CD4-positive, alpha-beta T cell treated with Interleukin-1 beta for 1 hour (primary cell): ENCODE measurements around the gene PDZD4.
A peak's percentile ranks its signal among the peaks of the same experiment; 100 is the strongest.

Experiments
- DNase-seq, 2 donors: peaks; one replicate each; pipeline ENCODE4 v3.0.0-alpha.2; 2020 to 2022

Gene PDZD4, protein sequence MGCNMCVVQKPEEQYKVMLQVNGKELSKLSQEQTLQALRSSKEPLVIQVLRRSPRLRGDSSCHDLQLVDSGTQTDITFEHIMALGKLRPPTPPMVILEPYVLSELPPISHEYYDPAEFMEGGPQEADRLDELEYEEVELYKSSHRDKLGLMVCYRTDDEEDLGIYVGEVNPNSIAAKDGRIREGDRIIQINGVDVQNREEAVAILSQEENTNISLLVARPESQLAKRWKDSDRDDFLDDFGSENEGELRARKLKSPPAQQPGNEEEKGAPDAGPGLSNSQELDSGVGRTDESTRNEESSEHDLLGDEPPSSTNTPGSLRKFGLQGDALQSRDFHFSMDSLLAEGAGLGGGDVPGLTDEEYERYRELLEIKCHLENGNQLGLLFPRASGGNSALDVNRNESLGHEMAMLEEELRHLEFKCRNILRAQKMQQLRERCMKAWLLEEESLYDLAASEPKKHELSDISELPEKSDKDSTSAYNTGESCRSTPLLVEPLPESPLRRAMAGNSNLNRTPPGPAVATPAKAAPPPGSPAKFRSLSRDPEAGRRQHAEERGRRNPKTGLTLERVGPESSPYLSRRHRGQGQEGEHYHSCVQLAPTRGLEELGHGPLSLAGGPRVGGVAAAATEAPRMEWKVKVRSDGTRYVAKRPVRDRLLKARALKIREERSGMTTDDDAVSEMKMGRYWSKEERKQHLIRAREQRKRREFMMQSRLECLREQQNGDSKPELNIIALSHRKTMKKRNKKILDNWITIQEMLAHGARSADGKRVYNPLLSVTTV

DNA sequence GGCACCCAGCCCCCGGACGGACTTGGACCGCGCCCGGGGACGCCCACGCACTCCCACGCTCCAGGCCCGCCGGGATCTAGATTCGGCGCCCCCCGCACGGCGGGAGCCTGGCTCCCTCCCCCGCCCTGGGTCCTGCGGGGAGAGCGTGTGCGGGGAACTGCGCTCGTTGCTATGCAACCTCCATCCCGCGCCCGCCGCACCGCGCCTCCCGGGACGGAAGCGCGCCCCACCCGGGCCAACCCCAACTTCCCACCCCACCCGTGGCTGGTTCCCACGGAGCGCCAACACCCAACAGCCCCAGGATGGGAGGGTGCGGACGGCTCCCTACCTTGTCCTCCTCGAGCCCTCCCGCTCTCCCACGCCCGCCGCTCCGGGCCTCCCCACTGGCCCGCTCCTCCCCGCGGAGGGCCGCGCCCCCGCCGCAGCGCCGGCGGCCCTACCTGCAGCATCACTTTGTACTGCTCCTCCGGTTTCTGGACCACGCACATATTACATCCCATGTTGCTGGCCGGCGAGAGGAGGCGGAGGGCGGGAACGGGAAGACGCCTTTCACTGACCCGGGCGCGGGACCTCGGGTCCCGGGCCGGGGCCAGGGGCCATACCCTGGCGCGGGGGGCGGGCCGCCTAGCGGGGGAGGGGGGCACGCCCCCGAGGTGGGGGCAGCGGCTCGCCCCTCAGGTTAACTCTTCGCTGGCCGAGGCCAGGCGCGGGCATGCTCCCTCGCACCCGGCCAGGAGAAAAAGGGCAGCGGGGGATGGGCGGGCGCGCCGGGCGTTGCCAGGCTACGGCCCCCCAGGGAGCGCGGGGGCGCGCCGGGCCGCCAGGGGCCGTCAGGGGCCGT is at the start of gene PDZD4:
Gene PDZD4 (minus strand): TSS at position 746 of the 841 bp plus-strand sequence. CDS start 246 bp downstream, at position 500.
- peak in 1 of 2 donors; percentile 20 for DNase-seq

DNA sequence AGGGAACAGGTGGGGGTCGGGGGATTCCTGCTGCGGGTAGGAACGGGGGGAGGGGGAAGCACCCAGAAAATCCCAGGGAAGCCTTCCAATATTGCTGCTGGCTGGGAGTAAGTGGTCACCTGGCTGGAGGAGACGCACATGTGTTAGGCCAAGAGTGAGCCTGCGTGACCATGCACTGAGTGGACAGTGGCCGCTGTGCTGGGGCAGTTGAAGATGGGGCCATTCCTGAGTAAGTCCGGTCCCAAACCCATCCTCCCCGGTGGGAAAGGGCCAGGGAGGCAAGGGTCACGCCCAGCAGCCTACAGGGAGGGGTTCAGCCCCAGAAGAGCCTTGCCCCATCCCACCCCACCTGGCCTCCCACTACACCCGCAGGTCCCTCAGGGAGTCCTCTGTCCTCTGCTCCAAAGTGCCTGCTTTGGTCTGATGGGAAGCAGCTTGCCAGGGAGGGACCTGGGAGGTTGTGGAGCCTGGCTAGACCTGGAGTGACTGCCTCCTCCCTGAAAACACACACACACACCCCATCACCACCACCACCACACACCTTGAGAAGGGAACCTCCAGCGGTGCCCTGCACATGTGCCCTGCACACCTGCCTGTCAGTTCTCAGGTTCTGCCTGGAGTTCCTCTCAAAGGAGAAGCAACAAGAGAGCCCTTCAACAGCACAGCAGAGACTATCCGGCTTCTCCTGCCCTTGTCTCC is 49.5 kb upstream of the PDZD4 start:
- DNase-seq, result no peak

DNA sequence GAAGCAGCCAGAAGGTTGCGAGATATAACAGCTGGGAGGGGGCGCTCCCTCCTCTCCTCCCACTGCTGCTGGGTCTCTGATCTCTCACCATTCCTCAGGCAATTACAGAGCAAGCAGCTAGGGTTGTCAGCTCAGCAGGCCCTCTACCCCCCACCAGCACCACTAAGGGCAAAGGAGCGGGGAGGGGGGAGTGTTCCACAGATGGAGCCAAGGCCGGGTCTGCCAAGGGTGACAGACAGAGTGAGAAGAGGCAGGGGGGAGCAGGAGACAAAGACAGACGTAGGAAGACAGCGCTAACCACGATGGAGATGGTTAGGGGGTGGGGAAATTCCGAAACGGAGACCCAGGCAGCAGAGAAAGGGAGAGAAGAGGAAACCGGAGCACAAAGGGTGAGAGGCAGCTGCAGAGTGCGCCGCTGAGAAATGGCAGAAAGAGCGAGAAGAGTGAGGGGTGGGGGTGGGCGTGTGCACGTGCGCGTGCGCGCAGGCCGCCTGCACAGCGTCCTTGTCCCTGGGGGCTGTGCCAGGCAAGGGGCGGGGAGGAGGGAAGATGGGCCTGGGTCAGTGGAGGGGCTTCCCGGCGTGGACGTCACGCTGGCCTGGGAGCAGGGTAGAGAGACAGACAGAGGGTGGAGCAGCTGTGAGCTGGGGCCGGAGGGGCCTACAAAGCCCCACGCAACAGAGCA is 48.8 kb upstream of the PDZD4 start:
- no peak for DNase-seq

DNA sequence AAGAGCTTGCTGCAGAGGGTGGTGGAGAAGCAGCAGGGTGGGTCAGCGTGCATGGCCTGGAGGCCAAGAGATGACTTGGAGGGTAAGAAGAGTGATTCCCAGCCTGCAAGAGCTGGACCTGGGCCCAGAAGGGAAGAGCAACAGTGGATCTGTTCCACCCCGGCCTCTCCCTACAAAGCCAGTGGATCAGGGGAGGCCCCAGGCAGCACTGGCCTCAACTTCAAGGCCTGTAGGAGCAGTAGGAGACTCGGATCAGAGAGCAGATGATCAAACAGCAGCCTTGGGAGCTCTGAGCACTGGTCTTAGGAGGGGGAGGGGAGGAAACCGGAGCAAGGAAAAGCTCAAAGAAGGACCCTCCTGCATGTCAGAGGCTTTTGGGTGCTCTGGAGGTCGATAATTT is 48.0 kb upstream of the PDZD4 start:
- DNase-seq, result no peak

DNA sequence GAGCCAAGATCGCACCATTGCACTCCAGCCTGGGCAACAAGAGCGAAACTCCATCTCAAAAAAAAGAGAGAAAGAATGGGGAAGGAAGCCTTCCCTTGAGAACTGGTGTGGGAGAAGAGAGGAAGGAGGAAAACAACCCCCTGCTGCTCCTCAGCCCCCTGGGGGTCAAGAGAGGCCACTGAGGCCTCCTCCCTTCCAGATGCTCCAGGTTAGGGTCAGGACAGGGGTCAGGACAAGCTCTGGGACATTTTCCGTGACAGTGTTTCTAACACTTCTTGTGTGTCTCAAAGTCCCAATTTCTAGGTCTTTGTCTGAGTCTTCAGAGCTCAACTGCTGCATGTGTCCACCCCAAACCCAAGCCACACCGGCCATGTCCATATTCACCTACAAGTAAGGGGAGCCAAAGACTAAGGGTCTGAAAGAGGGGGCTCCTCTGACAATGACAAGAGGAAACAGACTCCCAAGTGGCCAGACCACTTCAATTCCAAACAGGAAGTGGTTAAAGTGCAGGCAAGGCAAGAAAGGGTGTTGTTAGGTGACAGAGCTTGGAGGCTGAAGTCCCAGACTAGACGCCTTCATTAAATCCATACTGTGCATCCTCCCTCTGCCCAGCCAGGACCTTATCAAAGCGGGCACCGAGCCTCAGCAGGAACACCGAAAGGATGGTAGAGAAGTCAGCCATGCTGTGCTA is 47.4 kb upstream of the PDZD4 start:
- no peak for DNase-seq

DNA sequence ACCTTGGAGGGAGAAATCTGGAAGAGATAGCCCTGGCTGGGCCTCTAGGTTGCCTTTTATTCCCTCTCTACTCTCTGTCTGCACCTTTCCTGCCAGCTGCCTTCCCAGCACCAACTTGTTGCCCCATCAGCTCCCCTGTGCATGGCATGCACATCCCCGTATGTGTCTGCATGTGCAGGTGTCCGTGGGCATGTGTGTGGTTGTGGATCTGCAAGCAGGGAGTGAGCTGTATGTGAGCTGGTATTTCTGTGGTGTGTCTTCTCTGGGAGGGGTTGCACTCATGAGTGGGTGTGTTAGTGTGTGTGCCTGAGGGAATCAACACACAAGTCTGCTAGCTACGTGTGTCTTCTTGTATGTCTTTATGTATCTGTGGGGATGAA is 45.8 kb upstream of the PDZD4 start:
- no peak for DNase-seq

DNA sequence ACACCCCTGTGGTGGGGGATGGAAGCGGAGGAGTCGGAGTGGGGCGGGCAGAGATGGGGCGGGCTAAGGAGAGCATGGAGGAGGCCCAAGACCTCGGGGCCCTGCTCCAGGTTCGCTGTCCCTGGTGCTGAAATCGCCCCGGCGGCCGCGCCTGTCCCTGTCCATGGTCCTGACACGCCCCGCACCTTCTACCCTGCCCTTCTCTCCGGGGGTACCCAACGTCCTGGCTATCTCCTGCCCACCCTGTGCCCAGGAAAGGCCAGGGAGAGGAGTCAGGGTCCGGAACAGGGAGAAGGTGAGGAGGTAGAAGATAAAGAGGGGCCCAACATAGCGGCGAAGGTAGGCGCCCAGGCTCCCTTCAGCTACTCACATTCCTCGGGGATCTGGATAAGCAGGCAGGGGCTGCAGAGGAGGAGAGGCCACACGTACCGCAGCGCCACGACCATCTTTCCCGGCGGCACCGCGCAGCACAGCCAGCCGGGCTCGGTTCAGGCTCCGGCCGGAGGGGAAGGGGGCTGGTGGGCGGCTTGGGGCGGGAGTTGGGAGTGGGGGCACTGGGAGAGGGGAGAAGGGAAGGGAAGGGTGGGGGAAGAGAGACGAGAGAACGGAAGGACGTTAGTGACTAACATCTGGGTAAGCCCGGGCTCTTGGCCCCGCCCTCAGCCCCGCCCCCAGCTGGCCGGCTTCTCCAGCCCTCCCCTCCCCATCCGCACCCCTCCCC is 45.2 kb upstream of the PDZD4 start:
- DNase-seq, result peak; percentile 46 to 67

DNA sequence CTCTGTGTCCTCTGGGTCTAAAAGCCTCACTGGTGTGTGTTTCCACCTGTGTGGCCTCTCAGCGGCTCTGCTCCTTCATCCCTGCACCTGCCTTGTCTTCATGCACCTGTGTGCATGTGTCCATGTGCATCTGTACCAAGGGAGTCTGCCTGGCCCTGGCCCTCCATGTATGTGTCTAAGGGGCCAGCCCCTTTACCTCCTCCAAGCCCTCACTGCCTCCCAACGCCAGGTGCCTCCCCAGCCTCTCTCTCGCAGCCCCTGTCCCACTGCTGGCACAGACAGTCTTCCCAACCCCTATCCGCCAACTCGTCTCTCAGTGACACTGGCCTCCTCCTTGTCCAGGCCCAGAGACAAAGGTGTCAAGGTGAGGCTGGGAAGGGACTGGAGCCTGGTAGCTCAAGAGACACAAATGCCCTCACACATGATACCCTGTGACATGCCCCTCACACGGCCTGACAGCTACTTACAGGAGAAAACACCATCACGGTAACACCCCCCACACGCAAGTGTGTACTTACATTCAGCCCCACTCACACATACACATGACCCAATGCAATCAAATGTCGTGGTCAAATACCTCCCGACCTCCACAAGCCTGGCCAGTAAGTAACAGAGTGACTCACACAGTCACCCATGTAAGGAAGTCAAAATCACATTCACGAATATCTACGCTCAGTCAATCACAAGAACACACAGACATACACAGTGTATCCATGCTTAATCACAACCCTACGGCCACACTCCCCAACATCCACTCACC is 44.2 kb upstream of the PDZD4 start:
- no peak for DNase-seq

DNA sequence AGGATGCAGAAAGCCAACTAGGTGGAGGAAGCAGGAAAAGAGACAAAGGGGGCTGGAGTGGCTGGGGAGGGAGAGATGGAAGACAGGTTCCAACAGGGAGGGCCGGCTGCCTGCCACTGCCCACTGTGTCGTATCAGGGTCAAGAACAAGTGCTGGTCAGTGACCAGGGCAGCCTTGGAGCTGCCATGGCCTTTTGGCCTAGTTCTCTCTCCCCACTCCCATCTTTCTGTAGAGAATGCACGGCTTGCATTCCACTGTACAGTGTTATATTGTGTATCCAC is 43.7 kb upstream of the PDZD4 start:
- DNase-seq, result no peak

DNA sequence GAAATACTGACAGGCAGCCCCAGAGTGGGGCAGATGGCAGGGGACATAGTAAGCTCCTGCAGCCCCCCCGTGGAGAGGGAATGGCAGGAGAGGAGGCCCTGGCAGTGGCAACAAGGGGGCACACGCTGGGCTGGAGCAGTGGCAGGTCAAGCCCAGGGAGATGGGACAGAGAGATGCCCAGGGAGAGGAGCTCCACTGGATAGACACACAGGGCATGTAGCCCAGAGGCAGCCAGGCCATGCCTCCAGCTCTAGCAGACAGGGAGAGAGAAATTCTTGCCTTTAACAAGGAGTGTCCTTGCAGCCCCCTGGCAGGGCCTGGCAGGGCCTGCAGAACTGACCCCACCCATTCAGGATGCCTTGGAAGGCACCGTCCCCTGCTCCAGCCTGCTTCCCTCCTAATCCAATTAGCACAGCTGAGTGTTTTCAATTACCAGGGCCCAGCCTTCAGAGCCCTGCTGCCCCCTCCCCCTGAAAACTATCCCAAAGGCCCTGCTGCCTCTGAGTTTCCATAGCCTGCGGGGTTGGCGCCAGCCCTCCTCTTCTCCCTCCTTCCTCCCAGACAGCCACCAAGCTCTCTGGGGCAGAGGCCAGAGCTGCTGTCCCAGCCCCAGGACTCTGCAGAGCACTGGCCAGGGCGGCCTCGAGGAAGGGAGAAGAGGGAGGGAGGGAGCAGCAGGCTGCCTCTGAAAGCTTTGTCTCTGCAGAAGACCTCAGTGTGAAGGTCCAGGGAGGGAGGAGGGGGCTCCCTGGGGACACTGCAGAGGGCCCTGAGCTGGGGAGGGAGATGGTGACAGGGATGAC is 43.1 kb upstream of the PDZD4 start:
- no peak for DNase-seq

DNA sequence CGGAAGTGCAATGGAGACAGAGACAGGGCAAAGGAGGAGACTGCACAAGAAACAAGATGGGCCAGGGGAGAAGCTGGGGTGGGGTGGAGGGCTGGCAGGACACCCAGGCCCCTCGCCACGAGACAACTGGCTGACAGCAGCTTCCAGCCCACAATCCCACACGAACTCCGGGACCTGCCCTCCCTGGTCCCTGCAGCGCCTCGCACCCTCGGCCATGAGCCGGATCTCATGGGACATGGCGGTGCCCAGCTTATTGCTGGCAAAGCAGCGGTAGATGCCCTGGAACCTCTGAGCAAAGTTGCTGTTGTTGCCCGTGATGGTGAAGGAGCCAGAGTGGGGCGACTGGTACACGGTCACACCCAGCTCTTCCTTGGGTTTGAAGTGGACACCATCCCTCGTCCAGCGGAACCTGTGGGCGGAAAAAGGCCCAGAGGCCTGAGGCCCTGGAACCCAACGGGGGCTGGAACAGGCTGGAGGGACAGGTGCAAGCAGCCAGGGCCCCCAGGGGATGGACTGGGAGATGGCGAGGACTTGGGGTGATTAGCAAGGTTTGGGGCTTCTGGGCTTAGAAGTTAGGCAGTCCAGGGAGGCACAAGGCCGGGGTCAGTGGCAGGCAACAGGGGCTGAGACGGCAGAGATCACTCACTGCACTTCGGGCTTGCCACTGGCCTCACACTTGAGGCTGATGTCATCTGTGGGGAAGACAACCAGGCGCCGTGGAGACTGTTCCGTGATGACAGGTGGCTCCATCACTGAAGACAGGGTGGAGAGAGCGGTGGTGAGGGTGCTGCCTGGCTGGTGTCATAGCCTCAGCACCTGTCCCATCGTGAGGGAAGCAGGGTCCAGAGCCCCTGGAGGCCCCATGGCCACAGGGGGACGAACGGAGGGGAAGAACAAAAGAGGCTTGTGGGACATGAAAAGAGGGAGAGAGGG is 41.9 kb upstream of the PDZD4 start:
- no peak for DNase-seq

DNA sequence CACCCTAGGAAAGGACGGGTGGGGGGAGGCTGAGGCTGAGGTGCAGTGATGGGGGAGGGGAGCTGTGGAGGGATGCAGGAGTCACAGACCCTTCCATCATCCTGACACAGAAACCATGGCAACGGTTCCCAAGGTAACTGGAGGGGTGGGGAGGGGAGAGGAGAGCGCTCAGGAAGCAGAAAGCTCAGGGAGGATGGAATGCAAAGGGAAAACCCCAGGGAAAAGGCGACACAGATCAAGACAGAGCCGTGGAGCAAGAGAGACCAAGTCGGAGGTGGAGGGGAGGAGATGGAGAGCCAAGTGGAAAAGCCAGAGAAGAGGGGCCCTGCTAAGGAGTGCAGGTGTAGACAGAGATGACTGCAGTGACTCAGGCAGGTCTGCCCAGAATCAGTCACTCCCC is 41.1 kb upstream of the PDZD4 start:
- DNase-seq, result no peak

DNA sequence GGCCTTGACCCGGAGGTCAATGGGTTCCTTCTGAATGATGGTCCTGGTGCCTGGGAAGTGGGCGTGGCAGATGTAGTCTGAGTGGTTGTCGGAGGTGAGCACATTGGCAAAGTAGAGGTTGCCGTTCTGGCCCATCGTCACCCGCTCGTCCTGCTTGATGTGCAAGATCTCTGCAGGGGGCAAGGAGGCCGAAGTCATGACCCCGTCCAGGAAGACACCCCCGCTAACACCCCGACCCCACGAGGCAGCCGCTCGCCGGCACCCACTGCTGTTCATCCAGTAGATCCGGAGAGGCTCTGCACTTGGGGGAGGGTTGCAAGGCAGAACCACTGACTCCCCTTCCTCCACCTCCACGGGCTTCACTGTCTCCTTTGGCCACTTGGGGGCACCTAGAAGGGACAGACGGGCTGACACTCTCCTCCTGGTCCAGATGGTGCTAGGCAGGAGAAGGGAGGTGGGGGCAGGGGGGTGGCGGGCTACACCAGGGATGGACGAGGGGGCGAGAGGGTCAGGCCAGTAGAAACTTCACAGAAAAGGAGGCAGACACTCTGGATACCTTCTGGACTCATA is 40.5 kb upstream of the PDZD4 start:
- no peak for DNase-seq

DNA sequence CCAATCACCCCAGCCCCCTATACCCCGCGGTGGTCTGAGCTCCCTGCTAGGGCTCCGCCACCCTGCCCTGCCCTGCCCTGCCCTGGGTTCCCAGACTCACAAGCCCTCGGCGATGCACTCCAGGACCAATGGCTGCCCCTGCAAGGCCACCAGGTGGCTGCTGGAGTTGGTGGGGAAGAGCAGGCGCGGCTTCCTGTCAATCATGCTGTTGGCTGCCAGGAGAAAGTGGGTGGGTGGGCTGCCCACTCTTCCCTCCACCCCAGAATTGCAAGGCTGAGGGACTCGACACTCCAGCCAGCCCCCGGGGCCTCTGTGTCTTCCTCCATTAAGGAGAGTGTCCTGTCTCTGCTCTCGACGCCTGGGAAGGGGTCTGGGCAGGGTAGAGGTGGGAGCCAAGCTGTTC is 39.9 kb upstream of the PDZD4 start:
- no peak for DNase-seq

DNA sequence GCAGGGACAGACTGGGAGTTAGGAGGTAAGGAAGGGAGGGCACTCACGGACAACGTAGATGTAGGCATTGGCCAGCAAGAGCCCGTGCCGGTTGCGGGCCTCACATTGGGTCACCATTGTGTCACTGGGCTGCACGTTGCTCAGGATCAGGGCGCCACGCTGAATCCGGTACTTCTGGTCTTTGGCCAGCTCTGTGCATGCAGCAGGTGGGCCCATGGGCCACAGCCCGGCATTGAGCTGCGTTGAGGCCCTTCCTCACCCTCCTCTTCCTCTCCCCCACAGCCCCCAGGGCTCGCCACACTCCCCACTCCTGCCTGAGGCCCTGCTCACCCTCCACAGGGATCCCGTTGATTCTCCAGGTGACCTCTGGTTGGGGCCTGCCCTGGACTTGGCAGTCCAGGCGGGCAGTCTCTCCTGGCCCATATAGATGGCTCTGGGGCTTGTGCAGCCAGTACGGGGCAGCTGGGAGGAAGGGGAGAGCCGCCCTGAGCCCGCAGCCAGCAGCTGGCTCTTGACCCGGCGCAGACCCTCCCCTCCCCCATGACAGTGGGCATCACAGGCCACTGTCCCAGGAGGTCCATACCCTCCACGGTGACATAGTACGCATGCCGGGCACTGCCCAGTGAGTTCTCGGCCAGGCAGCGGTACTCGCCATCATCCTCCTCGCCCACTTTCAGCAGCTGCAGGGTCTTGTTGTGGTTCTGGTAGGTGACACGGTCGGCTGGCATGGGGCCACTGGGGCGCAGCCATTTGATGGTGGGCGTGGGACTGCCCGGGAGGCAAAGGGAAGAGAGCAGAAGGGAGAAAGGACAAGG is 39.3 kb upstream of the PDZD4 start:
- no peak for DNase-seq

DNA sequence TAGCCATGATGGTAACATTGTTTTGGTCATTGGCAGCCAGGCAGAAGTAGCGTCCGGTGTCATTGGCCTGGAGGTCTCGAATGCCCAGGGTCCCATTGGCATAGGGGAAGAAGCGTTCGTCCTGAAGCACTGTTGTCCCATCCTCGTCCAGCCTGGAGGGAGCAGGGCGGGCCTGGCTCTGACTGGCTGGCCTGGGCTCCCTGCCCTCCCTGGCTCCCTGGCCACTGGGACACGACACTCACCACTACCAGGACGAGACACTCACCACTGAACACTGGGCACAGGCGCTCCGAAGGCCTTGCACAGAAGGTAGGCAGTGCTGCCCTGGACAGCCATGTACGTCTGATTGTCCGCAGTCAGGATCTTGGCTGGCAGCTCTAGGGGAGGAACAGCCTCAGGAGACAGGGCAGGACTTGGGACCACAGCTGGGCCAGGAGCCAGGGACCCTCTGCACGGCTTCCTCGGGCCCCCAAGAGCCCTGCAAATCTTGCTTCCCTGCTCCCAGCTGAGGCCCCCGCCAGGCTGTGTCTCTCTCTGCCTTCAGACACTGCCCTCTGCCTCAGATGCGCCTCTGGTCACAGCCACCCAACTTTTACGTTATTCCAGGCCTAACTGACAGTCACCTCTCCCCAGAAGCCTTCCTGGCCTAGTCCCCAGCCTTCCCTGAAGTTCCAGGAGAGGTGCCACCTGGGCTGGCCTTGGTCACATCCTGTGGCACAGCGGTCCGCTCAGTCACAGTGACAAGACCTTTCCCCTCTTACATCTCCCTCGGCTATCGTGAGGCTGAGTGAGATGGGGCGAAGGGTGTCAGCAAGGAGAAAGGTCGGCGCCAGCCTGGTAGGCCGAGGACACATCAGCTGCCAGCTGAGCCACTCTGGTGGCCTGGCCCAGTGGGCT is 38.5 kb upstream of the PDZD4 start:
- no peak for DNase-seq
